LNCaP clone FGC (cell line): ENCODE measurements around the gene RCOR1.
A peak's percentile ranks its signal among the peaks of the same experiment; 100 is the strongest.

Experiments
- DNase-seq: peaks from one replicate; pipeline ENCODE4 v3.0.0-alpha.2; 2011; ENCODE audit warnings: low read depth
- H3K4me3 ChIP-seq: 2 replicates; pipeline ENCODE4 v1.5.1; 2011; ENCODE audit warnings: mild to moderate bottlenecking, low read depth, low read length, control low read depth
- TF ChIP-seq, protein P1 (sequence below): IDR thresholded peaks from 2 replicates; pipeline ENCODE4 v1.5.1; 2012; ENCODE audit warnings: mild to moderate bottlenecking; ENCODE audit not compliant: control insufficient read depth, insufficient read depth; ENCODE audit errors: extremely low read depth

RCOR1 gene

DNA sequence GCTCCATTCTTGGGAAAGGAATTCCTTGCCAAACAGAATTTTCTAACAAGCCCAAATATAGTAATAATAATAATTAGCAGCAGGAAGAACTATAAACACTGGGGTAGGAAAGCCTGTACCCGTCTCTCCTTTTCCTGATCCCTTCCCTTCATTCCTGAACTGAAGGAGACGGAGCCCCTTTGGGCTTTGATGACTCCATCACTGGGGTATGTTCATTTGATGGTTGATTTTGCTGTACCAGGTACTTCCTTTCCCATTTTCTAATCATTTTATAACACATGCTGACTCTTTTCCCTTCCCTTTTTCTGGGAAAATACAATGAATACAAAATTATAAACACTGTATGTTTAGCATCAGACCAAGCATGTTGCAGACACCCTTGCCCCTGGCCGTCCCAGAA, 3.6 kb upstream of the RCOR1 start:
- TF ChIP-seq, protein P1, sequence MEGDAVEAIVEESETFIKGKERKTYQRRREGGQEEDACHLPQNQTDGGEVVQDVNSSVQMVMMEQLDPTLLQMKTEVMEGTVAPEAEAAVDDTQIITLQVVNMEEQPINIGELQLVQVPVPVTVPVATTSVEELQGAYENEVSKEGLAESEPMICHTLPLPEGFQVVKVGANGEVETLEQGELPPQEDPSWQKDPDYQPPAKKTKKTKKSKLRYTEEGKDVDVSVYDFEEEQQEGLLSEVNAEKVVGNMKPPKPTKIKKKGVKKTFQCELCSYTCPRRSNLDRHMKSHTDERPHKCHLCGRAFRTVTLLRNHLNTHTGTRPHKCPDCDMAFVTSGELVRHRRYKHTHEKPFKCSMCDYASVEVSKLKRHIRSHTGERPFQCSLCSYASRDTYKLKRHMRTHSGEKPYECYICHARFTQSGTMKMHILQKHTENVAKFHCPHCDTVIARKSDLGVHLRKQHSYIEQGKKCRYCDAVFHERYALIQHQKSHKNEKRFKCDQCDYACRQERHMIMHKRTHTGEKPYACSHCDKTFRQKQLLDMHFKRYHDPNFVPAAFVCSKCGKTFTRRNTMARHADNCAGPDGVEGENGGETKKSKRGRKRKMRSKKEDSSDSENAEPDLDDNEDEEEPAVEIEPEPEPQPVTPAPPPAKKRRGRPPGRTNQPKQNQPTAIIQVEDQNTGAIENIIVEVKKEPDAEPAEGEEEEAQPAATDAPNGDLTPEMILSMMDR = no peak
- no peak for DNase-seq
- no peak overlapping the region for H3K4me3 ChIP-seq

- DNase-seq = no peak
Measured at GRCh38 chr14:102589761-102590290, 2.6 kb upstream of the RCOR1 start.

GRCh38 chr14:102590667-102591099, 1.8 kb upstream of the RCOR1 start:
- TF ChIP-seq, protein P1 = no peak
- no peak for DNase-seq
- peak overlapping the region; percentile 80 for H3K4me3 ChIP-seq

More at GRCh38 chr14:102589761-102590290, 2.6 kb upstream of the RCOR1 start:
- TF ChIP-seq, protein P1 = no peak
- H3K4me3 ChIP-seq = no peak overlapping the region

DNA sequence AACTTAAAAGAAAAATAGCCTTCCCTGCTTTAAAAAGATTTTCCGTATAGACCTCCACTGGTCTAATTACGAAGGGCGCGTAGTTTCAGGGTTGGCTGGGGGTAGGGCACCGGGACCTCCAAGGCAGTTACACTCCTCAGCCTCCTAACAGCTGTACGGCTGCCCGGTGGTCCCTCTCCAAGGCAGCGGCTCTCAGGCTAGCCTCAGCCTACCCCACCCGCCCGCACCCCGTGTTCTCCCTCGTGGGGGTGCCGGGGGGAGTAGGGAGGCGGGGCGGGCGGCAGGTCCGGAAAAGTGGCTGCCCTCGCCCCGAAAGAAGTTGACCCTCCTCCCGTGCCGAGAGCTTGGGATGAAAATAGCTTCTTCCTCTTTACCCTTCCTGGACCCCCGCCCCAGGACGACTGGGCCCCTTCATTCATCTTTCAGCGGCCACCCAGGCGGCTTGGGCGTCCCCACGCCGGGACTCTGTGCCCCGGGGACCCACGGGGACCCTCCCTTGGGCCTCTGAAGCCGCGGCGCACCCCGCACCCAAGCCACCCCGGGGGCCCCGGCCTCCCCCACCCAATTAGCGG, 991 bp upstream of the RCOR1 start:
- H3K4me3 ChIP-seq = peak overlapping the region; percentile 80
- TF ChIP-seq, protein P1 = no peak
- DNase-seq = no peak

GRCh38 chr14:102592763-102593060, 263 bp downstream of the RCOR1 start:
- TF ChIP-seq, protein P1 = no peak
- DNase-seq = no peak
- H3K4me3 ChIP-seq = peak overlapping the region; percentile 59

DNA sequence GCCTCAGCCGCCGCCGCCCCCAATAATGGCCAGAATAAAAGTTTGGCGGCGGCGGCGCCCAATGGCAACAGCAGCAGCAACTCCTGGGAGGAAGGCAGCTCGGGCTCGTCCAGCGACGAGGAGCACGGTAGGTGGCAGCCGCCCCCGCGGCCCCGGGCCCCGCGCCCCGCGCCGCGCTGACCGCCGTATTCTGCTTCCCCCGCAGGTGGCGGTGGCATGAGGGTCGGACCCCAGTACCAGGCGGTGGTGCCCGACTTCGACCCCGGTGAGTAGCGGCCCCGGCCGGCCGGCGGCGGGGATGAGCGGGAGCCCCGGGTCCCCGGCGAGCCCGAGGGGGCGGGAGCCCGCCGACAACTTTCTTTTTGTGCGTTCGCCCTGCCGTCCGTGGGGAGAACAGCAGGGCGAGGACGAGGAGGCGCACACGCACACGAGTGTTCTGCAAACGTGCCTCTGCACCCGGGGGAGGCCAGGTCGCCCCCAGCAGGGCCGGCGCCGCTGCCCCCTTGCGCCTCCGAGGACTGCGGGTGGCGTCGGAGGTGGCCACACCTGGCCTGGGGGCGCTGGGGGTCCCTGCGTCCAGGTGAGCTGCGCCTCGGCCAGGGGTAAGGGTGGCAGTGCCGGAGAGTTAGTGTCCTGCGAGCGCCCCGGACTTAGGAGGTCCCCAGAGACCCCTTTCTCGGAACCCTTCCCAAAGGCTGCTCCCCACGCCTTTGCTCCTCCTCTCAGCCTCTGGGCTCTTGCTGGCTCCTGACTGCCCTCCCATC, 794 bp downstream of the RCOR1 start:
- H3K4me3 ChIP-seq = peak overlapping the region; percentile 59
- TF ChIP-seq, protein P1 = peak; percentile 14
- DNase-seq = no peak

- TF ChIP-seq, protein P1 = no peak
- H3K4me3 ChIP-seq = peak overlapping the region; percentile 59
- DNase-seq = no peak
Measured at GRCh38 chr14:102593825-102594137, 1.3 kb downstream of the RCOR1 start.
